Suppressor macrophage treated with lipopolysaccharide for 1 hour (primary cell): Measurements from ENCODE around the gene PLCH1.
A peak's percentile ranks its signal among the peaks of the same experiment; 100 is the strongest.

Source experiments
- DNase-seq, 3 donors: peaks; one replicate each; pipeline ENCODE4 v3.0.0-alpha.2; 2020 to 2022

PLCH1 gene

DNA sequence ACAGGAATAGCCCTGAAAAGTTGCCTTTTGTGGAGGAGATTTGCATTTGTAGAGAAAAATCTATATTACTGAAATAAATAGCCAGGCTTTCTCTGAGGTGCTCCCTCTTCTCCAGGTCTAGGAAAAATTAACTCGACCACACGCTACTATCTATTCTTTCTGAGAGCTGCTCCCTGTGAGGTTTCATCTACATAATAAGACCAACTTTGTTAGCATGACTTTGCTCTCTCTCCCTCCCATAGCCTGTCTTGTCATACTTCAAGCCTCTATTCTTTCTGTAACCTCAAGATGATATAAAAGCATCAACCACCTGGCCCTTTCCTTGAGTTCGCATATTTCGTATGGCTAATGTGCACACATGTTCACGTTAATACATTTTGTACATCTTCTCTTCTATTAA lies 375.6 kb downstream of the PLCH1 start:
- no peak for DNase-seq

DNA sequence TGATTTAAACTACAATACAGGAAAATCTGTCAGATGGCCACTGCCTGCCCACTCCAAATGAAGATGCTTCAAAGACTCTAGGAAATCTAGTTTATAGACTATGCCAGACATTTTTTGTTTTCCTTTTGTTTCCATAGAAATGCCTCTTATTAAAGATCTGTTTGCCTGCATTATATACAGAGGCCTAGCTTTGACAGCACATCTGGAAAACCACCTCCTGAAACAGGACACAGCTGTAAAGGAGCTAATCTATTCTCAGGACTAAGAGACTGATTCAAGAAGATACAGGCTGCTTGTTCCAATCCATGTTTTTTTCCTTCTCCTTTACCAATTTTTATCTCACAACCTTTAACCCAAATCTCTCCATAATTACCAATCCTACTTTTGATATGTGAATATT lies 376.1 kb downstream of the PLCH1 start:
- DNase-seq = no peak

DNA sequence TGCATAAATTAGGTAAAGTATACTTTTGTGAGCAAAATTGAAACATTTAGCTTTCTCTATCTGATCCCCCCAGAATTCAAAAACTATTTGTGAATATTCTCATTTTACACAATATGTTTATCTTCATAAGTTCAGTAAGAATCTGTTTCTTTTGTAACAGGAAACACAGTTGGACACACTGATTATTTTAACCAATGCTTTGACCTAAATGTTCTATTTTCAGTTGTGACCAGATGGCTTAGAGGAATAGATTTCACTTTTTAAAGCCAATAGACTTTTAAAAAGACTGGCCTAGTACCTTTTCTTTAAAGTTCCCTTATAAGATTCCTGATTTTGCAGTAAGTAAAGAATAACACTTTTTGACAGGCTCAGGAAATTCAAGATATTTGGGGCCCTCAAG lies 377.4 kb downstream of the PLCH1 start:
- no peak for DNase-seq

DNA sequence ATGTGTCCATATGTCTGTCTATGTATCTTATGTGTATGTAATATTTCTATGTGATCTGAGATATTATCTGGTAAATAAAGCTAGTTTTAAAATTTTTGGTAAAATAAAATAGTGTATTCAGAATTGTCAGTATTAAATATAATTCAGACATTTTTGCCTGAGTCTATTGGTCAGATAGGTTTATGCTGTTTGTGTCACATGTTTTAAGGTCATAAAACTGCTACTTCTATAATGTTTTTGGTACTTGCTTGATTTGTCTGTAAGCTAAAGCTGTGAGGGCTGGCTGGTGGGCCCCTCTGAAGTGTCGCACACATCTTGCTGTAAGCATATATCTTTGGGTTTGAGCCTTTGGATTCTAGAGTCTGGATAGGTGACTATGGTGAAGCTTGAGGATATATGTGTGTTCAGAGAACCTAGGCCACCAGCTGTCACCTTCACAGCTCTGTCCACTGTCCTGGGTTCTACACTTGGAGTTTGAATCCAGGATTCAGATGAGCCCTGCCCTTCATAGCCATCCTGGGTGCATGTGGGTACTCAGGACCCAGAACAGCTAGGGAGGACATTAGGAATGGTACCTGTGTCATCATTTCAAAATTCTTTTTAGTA lies 379.6 kb downstream of the PLCH1 start:
- no peak for DNase-seq

DNA sequence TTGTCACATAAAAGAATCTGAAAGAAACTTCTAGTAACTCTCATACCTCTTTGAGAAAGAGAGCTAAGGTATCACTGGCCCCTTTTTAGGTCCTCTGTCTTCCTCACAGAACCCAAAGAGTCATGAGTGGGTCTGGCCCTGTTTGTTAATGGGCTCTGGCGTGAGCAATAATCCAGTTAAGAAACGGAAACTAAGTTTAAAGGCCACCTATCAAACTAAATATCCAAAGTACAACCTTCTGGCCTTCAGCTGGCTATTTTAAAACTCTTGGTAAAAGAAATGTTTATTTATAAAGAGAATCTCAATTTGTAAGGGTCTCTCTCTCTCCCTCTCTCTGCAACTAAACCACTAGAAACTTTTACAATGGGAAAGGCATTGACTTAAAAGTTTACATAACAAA lies 380.4 kb downstream of the PLCH1 start:
- no peak for DNase-seq

DNA sequence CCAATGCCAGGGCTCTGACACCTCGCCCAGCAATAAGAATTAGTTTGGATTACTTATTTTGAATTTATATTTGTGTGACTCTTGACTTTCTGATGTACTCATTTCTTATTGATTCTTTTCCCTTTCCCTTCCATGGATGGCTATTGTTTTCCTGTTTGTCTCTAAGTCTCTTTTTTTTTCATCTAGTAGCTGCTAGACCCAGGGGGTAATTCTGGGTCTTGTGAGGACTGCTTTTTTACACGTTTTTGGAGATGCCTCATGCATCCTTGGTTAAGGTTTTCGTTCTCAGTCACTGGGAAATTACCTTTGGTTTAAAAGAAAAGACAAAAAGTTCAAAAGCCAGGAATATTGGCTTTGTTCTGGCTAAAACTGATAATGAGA lies 381.2 kb downstream of the PLCH1 start:
- DNase-seq = no peak

DNA sequence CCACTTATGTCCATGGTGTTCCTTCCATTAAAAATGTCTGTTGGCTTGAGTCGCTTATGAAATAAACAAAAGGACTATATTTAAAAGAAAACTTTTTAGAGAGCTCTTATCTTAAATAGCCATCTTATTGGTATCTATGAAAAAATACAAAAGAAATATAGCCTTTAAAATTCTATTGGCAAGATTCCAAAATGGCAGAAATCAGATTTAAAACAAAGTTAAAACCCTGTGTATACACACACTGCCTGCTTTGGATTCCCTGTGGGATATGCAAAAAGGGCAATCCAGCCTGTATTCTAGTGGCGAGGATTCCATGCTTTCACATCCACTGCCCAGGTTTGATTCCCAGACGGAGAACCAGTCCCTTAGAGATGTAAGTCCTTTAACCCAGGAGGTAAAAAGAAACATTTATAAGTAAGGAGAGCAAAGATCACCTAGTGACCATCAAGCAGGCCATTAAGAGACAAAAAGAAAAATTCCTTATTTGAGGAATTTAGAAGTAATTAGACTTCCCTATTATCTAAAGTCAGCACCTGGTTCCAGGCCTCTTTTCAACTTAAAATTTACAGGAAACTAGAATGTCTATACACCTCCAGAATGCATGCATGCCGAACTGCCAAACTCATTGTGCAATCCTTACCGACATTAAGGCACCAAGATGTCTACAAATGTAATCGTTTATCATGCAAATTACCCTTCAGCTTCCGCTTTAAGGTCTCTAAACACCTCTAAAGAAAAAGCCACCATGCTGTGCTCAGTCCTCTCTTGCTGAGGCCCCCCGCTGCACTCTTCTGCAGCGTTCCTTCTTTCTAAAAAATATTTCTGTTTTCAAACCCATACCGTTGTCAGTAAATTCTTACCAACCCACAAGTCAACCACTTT lies 381.8 kb downstream of the PLCH1 start:
- DNase-seq = no peak

DNA sequence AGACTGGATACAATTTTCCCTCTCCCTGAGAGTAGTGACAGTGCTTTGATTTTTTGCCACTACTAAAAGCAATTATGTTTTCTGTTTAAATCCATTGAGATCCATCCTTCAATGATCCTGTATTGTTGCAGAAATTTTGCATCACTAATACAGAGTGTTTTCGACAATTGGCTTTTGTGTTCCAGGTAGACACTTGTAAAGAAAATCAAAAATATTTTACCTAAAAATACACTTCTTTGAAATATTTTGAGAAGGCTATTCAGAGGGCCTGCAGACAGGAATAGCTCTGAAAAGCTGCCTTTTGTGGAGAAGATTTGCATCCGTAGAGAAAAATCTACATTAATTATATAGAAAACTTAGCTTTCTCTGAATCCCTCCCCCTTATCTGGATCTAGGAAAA lies 384.6 kb downstream of the PLCH1 start:
- no peak for DNase-seq

DNA sequence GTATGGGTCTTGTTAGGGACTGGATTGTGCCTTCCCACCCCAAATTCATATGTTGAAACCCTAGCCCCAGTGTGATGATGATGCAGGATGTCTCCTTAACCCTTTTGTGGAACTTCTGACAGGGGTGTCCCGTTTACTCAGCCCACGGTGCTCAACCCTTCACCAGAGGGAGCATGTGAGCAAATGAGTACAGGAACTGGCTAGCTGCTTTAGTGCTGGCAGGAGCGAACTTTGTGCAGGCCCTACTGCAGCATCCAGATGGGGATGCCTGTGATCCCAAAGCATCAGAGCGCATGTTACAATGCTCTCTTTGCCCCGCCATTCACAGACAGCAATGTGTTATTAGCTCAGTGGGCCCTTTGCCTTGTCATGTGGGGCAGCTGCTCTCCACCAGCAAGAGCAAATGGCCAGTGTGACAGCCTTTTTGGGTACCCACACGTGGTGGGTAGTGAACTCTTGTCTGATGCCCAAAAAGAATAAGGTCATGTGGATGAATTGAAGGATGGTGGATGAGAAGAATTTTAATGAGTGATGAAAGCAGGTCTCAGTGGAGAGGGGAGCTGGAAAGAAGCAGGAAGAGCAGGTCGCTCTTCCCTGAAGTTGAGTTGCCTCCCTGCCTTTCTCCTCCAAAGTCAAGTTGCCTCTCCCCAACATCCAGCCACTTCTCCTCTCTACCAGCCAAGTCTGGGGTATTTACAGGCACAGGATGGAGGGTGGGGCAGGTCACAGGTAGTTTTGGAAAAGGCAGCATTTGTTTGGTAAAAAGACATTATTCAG lies 388.1 kb downstream of the PLCH1 start:
- no peak for DNase-seq

DNA sequence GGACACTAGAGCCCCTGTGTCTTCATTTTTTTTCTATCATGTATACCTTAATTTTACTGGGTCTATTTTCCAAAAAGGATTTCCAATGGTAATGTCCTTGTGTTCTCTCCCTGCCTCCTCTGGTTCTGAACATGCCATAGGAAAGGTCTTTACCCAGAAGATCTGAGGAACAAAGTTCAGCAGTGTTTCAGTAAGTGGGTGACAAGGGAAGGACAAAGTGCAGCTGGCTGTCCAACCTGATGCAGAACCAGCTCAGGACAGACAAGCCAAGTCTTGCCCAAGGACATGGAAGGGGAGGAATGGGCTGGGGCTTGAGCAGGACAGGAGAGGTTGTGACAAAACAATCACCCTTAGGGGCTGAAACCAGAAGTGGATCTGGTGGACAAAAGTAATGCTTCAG lies 390.2 kb downstream of the PLCH1 start:
- DNase-seq = no peak

DNA sequence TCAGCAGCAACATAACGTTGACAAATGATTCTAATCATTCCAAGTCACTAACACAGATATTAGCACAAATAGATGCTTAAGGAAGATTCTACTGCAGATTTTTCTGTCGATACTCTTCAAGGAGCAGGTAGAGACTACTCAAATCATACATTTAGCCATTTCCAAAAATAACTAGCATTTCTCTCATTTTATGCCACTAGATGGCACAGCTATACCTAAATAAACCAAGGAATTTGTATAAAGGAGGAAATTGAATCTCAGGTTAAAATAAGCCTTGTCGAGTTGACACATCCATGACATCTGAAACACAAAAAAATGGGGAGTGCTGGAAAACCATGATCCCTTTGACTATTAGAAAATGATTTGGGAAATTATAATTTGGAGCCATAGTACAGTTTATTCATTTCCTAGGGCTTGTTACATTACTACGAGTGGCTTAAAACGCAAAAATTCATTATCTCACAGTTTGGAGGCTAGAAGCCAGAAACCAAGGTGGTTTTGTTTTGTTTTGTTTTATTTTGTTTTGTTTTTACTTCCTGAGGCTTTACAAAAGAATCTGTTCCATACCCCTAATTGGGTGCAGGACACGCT lies 391.9 kb downstream of the PLCH1 start:
- DNase-seq = peak; percentile 22 to 51 (median 46)

DNA sequence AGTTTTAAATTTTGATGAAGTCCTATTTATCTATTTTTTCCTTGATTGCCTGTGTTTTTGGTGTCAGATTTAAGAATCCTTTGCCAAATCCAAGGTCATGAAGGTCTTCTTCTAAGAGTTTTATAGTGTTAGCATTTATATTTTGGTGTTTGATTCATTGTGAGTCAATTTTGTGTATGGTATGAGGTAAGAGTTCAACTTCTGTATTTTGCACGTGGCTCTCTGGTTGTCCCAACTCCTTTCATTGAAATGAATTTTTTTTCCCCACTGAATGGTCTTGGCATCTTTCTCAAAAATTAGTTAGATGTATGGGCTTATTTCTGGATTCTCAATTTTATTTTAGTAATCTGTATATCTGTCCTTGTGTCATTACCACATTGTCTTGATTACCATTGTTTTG lies 394.3 kb downstream of the PLCH1 start:
- peak; percentile 26 to 52 (median 52) for DNase-seq

DNA sequence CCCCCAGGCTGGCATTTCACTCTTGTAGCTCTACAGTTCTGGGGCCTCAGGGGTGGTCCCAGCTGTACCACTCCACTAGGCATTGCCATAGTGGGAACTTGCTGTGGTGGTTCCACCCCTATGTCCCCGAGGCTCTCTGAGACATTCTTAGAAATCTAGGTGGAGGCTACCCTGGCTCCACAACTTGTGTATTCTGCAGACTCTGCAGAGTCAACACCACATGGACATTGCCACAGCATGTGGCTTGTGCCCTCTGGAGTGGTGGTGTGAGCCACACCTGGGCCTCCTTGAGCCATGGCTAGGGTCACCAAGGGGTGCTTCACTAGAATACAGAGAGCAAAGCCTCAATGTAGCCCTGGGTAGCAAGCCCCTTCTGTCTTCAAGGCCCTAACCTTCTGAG lies 397.0 kb downstream of the PLCH1 start:
- no peak for DNase-seq

DNA sequence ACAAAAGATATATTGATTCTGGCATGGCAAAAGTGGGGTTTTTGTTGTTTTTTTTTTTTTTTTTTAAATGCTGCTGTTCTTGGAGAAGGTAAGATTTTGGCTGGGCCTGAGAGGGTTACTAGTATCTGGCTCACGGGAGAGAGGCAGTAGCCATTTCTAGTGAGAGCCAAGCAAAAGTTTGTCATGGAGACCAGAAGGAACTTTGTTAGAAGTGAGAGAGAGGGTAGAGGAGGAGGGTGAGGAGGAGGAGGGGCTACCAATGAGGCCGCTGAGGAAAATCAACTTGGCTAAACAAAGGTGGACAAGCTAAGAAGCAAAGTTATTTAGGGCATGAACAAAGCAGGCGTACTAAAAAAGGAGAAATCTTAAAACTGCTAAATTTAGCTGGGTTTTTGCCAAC lies 402.5 kb downstream of the PLCH1 start:
- no peak for DNase-seq

DNA sequence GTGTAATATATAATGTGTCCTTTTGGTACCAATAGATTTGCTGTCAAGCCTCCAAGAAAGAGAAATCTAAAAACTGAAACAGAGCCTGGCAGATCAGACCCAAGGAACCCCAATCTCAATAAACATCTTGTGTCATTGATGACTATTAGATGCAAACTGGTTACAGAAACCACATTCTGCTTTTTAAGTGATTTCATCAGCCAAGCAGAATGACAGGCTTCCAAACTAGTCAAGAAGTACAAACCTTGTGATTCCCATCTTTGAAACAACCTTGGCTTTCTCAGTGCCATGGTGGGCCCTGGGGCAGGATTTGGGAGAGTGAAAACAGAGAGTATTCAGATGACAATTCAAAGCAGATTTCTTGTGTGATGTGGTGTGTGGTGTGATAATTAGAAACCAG lies 405.8 kb downstream of the PLCH1 start:
- DNase-seq = no peak

DNA sequence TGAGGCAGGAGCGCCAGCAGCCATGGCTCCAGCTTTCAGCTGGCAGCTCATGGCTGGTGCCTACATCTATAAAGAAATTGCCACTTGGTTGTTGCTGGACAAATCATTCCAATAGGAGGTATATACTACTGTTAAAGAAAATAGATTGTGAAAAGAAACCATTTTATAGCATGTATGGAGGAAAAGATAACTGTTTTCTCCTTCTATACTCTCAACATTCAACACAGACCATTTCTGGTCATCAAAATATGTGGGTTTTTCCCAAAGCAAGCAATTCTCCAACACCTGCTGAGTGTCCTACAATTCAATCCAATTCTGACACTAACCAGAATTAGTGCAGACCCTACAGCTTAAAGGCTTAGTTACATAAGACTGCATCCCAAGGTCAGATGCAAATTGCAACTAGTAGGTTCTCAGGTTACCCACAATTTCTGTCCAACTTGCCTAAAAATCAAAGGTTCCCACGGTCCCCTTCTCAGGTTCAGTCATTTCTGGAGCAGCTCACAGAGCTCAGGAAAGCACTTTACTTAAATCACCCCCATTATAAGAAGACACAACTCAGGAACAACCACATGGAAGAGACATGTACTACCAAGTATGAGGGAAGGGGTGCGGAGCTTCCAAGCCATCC lies 409.0 kb downstream of the PLCH1 start:
- DNase-seq = no peak

DNA sequence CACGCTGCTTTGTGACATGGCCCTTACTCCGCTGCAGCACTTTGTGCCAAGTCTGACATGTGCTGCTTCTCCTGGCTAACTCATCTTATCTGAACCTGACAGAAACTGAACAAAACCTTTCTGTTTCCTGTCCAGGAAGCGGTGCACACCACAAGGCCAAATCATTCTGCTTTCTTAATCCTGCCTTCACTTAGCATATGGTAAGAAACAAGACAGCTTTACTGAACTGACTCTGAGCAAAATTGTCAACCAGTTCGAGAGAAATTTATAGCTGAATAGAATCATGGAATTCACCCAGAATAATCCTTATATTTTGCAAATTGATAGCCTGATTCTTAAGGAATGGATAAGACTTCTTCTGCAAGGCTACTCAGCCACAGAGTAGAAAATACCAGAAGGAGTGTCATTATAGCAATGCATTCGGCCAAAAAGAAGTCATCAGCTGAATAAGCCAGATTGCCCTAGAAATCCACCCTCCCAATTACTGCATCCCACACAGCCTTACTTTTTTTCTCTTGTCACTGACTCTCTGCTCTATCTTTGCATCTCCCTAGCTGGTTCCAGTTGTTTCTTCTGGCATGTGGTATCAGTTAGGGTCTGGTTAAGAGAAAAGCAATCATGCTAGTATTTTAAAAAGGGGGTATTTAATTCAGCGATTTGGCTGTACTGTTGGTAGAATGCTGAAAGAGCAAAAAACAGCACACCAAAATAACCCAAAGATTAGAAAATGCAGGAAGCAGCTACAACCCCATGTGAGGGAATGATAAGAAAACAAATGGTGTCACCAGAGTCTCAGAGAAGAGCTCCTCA lies 409.8 kb downstream of the PLCH1 start:
- DNase-seq = no peak

DNA sequence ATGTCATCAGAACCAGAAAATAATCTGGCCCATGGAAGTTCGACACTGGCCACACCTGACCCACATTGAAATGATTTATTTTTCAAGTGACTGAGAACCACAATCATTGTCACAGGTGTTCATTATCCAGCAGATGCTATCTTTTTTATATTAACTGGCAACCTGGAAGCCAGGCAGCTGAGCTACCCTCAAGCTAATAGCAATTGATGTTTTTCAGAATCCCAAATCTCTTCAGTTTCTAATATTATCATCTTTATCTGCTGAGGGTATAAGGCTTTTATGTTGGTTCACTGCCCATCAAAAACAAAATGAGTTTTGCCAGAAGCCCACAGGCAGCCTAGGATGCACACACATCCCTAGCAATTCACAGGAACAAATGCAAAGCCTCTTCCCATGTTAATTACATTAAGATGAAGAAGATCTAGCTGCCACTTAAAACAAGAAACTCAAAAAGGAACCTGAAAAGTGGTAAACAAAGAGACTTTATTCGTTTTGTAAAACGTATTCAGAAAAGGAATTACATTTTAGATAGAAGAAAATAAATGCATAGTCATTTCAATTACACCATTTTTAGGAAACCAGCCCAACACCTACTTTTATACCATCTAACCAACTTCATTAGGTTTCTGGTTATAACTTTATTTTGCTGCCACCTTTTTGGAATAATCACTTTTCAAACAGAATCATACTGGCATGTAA lies 410.5 kb downstream of the PLCH1 start:
- DNase-seq = no peak

DNA sequence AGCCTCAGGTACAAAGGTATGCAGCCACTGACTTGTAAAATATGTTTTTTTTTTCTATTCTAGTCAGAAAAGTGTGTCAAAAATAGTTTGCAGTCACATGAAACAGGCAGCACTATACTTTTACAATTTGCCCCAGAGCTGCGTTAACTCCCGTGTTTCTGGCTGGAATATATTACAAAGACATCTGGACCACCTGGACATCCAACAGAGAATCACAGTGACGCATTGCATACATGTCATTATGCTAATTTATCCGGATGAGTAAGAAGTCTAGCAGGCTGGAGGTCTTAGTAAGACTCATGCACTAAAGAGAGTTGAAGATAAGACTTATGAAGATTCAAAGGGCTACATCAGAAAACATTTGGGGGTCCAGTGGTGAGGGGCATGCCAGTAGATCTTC lies 412.2 kb downstream of the PLCH1 start:
- no peak for DNase-seq

DNA sequence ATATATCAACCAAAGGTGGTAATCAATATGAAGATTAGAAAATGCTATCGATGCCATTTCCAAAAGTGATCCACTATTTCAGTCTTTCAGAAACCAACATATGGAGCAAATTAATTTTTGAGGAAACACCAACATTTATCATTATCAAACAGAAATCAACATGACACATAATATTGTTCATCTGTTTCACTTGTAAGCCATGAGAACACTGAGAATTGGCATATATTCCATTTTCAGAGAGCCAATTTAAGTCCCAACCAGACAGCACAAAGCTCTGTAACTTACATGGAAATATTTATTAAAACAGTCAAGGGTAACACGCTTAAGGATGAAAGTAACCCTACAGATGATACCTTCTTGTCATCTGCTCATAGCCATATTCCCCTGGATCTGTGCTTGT lies 413.8 kb downstream of the PLCH1 start:
- no peak for DNase-seq

DNA sequence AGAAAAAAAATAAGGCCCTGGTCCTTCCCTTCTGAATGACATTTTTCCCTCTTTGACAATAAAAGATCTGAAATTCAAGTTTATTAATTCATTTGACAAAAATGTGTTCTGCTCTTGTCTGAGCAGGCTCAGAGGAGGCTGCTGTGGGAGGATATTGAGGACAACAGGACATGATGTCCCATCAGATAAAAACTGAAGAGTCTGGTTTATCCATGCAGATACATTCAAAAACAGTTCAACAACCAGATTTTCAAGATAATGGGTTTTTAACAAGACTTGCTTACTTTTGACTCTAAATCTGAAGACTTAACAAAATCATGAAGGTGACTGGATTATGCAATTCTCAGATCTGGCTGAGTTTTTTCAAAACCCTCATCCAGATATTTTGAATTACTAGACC lies 414.5 kb downstream of the PLCH1 start:
- no peak for DNase-seq
